Sigmoid colon (tissue), 4 donors: ENCODE data around the gene RPL19.

Source experiments
- EP300 ChIP-seq, 4 donors: sonication (generic); formaldehyde crosslinking; IDR thresholded peaks; one replicate each; pipeline ENCODE4 v1.6.1; 2017; ENCODE audit warnings: antibody characterized with exemption in 4 of 4
- POLR2A ChIP-seq, 2 donors: fragments of 450-650 bp; IDR thresholded peaks; one replicate each; pipeline ENCODE4 v1.6.1; 2016; ENCODE audit warnings: antibody characterized with exemption in 2 of 2, mild to moderate bottlenecking in 2 of 2, moderate library complexity in 2 of 2
- POLR2AphosphoS5 ChIP-seq, 4 donors: sonication (generic); formaldehyde crosslinking; IDR thresholded peaks; one replicate each; pipeline ENCODE4 v1.6.1; 2017; ENCODE audit warnings: antibody characterized with exemption in 4 of 4
- TF ChIP-seq, protein P1 (sequence below), 4 experiments: fragments of 450-650 bp in 3 of 4; fragments of 200-600 bp in 1 of 4; IDR thresholded peaks; one replicate each; pipeline ENCODE4 v1.5.1; 2016 to 2019; ENCODE audit warnings: antibody characterized with exemption in 4 of 4, mild to moderate bottlenecking in 3 of 4, moderate library complexity in 2 of 4

DNA sequence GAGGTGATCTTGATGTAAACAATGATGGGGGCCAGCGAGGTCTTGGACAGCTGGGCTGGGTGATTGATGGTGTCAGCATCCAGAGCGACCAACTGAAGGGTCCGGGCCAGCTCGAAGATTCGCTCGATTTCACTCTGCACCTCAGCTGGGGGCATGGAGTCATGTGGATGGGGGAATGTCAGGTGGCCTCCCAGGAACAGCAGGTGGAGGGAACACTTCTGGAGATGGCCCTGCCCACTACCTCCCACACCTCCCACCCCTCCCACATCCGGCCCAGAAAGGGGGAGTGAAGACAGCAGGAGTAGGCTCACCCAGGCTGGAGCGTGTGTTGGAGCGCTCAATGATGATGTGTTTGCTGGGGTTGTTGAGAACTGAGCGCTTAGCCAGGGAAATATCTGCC is 16.4 kb upstream of the RPL19 start:
- TF ChIP-seq POLR2AphosphoS5 (IDR thresholded peaks at IDR 0.05) = no peak
- TF ChIP-seq POLR2A (IDR thresholded peaks at IDR 0.05) = no peak
- TF ChIP-seq EP300 (IDR thresholded peaks at IDR 0.05) = no peak
- TF ChIP-seq, protein P1, sequence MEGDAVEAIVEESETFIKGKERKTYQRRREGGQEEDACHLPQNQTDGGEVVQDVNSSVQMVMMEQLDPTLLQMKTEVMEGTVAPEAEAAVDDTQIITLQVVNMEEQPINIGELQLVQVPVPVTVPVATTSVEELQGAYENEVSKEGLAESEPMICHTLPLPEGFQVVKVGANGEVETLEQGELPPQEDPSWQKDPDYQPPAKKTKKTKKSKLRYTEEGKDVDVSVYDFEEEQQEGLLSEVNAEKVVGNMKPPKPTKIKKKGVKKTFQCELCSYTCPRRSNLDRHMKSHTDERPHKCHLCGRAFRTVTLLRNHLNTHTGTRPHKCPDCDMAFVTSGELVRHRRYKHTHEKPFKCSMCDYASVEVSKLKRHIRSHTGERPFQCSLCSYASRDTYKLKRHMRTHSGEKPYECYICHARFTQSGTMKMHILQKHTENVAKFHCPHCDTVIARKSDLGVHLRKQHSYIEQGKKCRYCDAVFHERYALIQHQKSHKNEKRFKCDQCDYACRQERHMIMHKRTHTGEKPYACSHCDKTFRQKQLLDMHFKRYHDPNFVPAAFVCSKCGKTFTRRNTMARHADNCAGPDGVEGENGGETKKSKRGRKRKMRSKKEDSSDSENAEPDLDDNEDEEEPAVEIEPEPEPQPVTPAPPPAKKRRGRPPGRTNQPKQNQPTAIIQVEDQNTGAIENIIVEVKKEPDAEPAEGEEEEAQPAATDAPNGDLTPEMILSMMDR (IDR thresholded peaks at IDR 0.05) = no peak
